ENCODE data around the gene MAP2K5. TPM values are rescaled to one million over a fixed set of nuclear protein-coding genes. Genes with fewer than 3 reads are reported as not detected.

The MAP2K5 gene
- total RNA-seq, 1 experiment from 2014 or later = 22.2 TPM

GRCh38 chr15:67504056-67504455 lies 38.4 kb upstream of the MAP2K5 start:
- Mint-ChIP-seq H3K36me3 (ENCODE audit: insufficient read depth, unreplicated experiment) (no peaks in the 10 kb centered on the region), H3K27me3 (ENCODE audit: unreplicated experiment) (no peaks in the 10 kb centered on the region), H3K4me1 (ENCODE audit: low read depth, unreplicated experiment) (no peaks in the 10 kb centered on the region), H3K27ac (ENCODE audit: unreplicated experiment) (no peak overlapping the region), H3K9me3 (ENCODE audit: low read depth, unreplicated experiment) (no peaks in the 10 kb centered on the region), H3K4me3 (ENCODE audit: low read depth, unreplicated experiment) (no peak overlapping the region)
- intact Hi-C loops (cut with micrococcal nuclease; ENCODE audit: unreplicated experiment) = no loop called here
- no peak for DNase-seq
- no TSS peak for BruUV-seq (replicated peaks)
- no peak for TF ChIP-seq CTCF (IDR thresholded peaks at IDR 0.05; ENCODE audit: unreplicated experiment)
- CTCF ChIA-PET = no interaction called here

GRCh38 chr15:67504796-67505195 lies 37.7 kb upstream of the MAP2K5 start:
- Mint-ChIP-seq H3K27ac (ENCODE audit: unreplicated experiment) (no peak overlapping the region), H3K4me3 (ENCODE audit: low read depth, unreplicated experiment) (no peak overlapping the region), H3K9me3 (ENCODE audit: low read depth, unreplicated experiment) (no peaks in the 10 kb centered on the region), H3K4me1 (ENCODE audit: low read depth, unreplicated experiment) (no peaks in the 10 kb centered on the region), H3K27me3 (ENCODE audit: unreplicated experiment) (no peaks in the 10 kb centered on the region), H3K36me3 (ENCODE audit: insufficient read depth, unreplicated experiment) (no peaks in the 10 kb centered on the region)
- BruUV-seq (replicated peaks) = no TSS peak
- DNase-seq = no peak
- intact Hi-C loops (cut with micrococcal nuclease; ENCODE audit: unreplicated experiment) = no loop called here
- TF ChIP-seq CTCF (IDR thresholded peaks at IDR 0.05; ENCODE audit: unreplicated experiment) = no peak
- CTCF ChIA-PET = no interaction called here

GRCh38 chr15:67505675-67506572 lies 36.6 kb upstream of the MAP2K5 start:
- Mint-ChIP-seq H3K9me3 (ENCODE audit: low read depth, unreplicated experiment) (no peaks in the 10 kb centered on the region), H3K4me3 (ENCODE audit: low read depth, unreplicated experiment) (no peak overlapping the region), H3K36me3 (ENCODE audit: insufficient read depth, unreplicated experiment) (no peaks in the 10 kb centered on the region), H3K4me1 (ENCODE audit: low read depth, unreplicated experiment) (no peaks in the 10 kb centered on the region), H3K27ac (ENCODE audit: unreplicated experiment) (no peak overlapping the region), H3K27me3 (ENCODE audit: unreplicated experiment) (no peaks in the 10 kb centered on the region)
- DNase-seq = no peak
- no peak for TF ChIP-seq CTCF (IDR thresholded peaks at IDR 0.05; ENCODE audit: unreplicated experiment)
- CTCF ChIA-PET = interaction anchor here (1.2 kb wide), 1 partner anchor 15 kb away, joined by 3 read pairs; the partner anchor contains the start of gene C15orf61
- intact Hi-C loops (cut with micrococcal nuclease; ENCODE audit: unreplicated experiment) = no loop called here
- no TSS peak for BruUV-seq (replicated peaks)

- TF ChIP-seq CTCF (IDR thresholded peaks at IDR 0.05; ENCODE audit: unreplicated experiment) = no peak
- no peak overlapping the region for H3K4me3 Mint-ChIP-seq (ENCODE audit: low read depth, unreplicated experiment)
- CTCF ChIA-PET = interaction anchor here (1.2 kb wide), 1 partner anchor 14 kb away, joined by 3 read pairs; the partner anchor contains the start of gene C15orf61
- intact Hi-C loops (cut with micrococcal nuclease; ENCODE audit: unreplicated experiment) = no loop called here
- no peaks in the 10 kb centered on the region for H3K27me3 Mint-ChIP-seq (ENCODE audit: unreplicated experiment)
- no peak overlapping the region for H3K27ac Mint-ChIP-seq (ENCODE audit: unreplicated experiment)
- H3K4me1 Mint-ChIP-seq (ENCODE audit: low read depth, unreplicated experiment) = no peaks in the 10 kb centered on the region
- no peaks in the 10 kb centered on the region for H3K9me3 Mint-ChIP-seq (ENCODE audit: low read depth, unreplicated experiment)
- H3K36me3 Mint-ChIP-seq (ENCODE audit: insufficient read depth, unreplicated experiment) = no peaks in the 10 kb centered on the region
- DNase-seq = no peak
- BruUV-seq (replicated peaks) = no TSS peak
Measured at GRCh38 chr15:67506775-67507747, 35.4 kb upstream of the MAP2K5 start.

Data from Calu3 (cell line).